GM23338 (cell line): ENCODE measurements around the gene HSPA12A. TPM values are rescaled to one million over a fixed set of nuclear protein-coding genes. Genes with fewer than 3 reads are reported as not detected.

Source experiments
- ATAC-seq: fragments of 200-7000 bp; cut with Tn5 transposase; 3 replicates; pipeline ENCODE4 v1.9.1; 2020
- DNase-seq: peaks from one replicate; pipeline ENCODE4 v3.0.0-alpha.2; 2015; ENCODE audit warnings: low spot score
- H2AFZ ChIP-seq: fragments of 200-600 bp; sonication (generic); 2 replicates; pipeline ENCODE4 v1.8.0; 2016; ENCODE audit warnings: antibody characterized with exemption, mild to moderate bottlenecking, moderate library complexity
- H3F3A ChIP-seq: fragments of 200-600 bp; sonication (generic); replicated peaks from 2 replicates; pipeline ENCODE4 v1.8.0; 2017; ENCODE audit warnings: antibody characterized with exemption, mixed run types, low read depth
- H3K27ac ChIP-seq: fragments of 200-600 bp; sonication (generic); 2 replicates; pipeline ENCODE4 v1.6.1; 2016; ENCODE audit warnings: low read depth
- H3K27me3 ChIP-seq: fragments of 200-600 bp; sonication (generic); 2 replicates; pipeline ENCODE4 v1.8.0; 2016; ENCODE audit warnings: mild to moderate bottlenecking, mixed run types, moderate library complexity; ENCODE audit not compliant: insufficient read depth
- H3K36me3 ChIP-seq: fragments of 200-600 bp; sonication (generic); 2 replicates; pipeline ENCODE4 v1.8.0; 2016; ENCODE audit warnings: mild to moderate bottlenecking; ENCODE audit not compliant: insufficient read depth
- H3K4me1 ChIP-seq: fragments of 200-600 bp; sonication (generic); 2 replicates; pipeline ENCODE4 v1.8.0; 2016; ENCODE audit warnings: mild to moderate bottlenecking, moderate library complexity; ENCODE audit not compliant: insufficient read depth
- H3K4me2 ChIP-seq: fragments of 200-600 bp; sonication (generic); 2 replicates; pipeline ENCODE4 v1.7.1; 2017; ENCODE audit warnings: mixed run types
- H3K4me3 ChIP-seq: fragments of 200-600 bp; sonication (generic); 2 replicates; pipeline ENCODE4 v1.6.1; 2016; ENCODE audit warnings: mixed run types
- H3K79me2 ChIP-seq: fragments of 200-600 bp; sonication (generic); replicated peaks from 2 replicates; pipeline ENCODE4 v1.8.0; 2017; ENCODE audit warnings: mild to moderate bottlenecking; ENCODE audit not compliant: insufficient read depth
- H3K9me2 ChIP-seq: fragments of 200-600 bp; sonication (generic); 2 replicates; pipeline ENCODE4 v1.8.0; 2017; ENCODE audit not compliant: insufficient read depth
- H4K20me1 ChIP-seq: fragments of 200-600 bp; sonication (generic); replicated peaks from 2 replicates; pipeline ENCODE4 v1.8.0; 2017; ENCODE audit warnings: mild to moderate bottlenecking; ENCODE audit not compliant: insufficient read depth
- H3K27ac Mint-ChIP-seq: 2 replicates; pipeline ENCODE4 v1.8.0; 2020; ENCODE audit warnings: inconsistent platforms, mild to moderate bottlenecking, moderate library complexity, mixed read lengths
- H3K27me3 Mint-ChIP-seq: 3 replicates; pipeline ENCODE4 v1.8.0; 2022; ENCODE audit warnings: low read depth, mild to moderate bottlenecking, moderate library complexity, mixed read lengths, inconsistent platforms; ENCODE audit not compliant: insufficient read depth, poor library complexity
- H3K36me3 Mint-ChIP-seq: 3 replicates; pipeline ENCODE4 v1.8.0; 2021; ENCODE audit warnings: low read depth, mild to moderate bottlenecking, inconsistent platforms, moderate library complexity, mixed read lengths
- H3K4me1 Mint-ChIP-seq: 3 replicates; pipeline ENCODE4 v1.8.0; 2020; ENCODE audit warnings: mild to moderate bottlenecking, inconsistent platforms, mixed read lengths
- H3K4me3 Mint-ChIP-seq: 3 replicates; pipeline ENCODE4 v1.8.0; 2021; ENCODE audit warnings: moderate library complexity, mild to moderate bottlenecking, inconsistent platforms, mixed read lengths
- H3K9me3 Mint-ChIP-seq: 3 replicates; pipeline ENCODE4 v1.8.0; 2020; ENCODE audit warnings: moderate library complexity, mild to moderate bottlenecking, inconsistent platforms, mixed read lengths
- CREB1 ChIP-seq: fragments of 250-450 bp; sonication (Bioruptor Pico); IDR thresholded peaks from 2 replicates; pipeline ENCODE4 v1.5.0; 2020; ENCODE audit warnings: low read depth, mild to moderate bottlenecking, moderate library complexity
- CTCF ChIP-seq, 2 experiments: fragments of 200-600 bp in 1 of 2; sonication (generic) in 1 of 2; conservative IDR thresholded peaks; 2 replicates each; pipeline versions ENCODE4 v1.5.1 to v1.6.1; 2016 to 2017; ENCODE audit warnings: antibody characterized with exemption in 2 of 2, low read depth in 2 of 2, mild to moderate bottlenecking in 2 of 2, moderate library complexity in 1 of 2
- ETS1 ChIP-seq: IDR thresholded peaks from 2 replicates; pipeline ENCODE4 v1.6.1; 2016; ENCODE audit warnings: antibody characterized with exemption
- EZH2 ChIP-seq: fragments of 200-600 bp; sonication (generic); IDR thresholded peaks from one replicate; pipeline ENCODE4 v1.8.0; 2017; ENCODE audit warnings: antibody characterized with exemption, mild to moderate bottlenecking, low read depth; ENCODE audit not compliant: unreplicated experiment
- EZH2phosphoT487 ChIP-seq: fragments of 200-600 bp; sonication (generic); IDR thresholded peaks from one replicate; pipeline ENCODE4 v1.8.1; 2018; ENCODE audit warnings: antibody characterized with exemption; ENCODE audit not compliant: unreplicated experiment
- POLR2AphosphoS5 ChIP-seq: IDR thresholded peaks from 2 replicates; pipeline ENCODE4 v1.6.1; 2016; ENCODE audit warnings: antibody characterized with exemption, low read depth
- REST ChIP-seq: IDR thresholded peaks from one replicate; pipeline ENCODE4 v1.6.1; 2018; ENCODE audit warnings: antibody characterized with exemption; ENCODE audit not compliant: unreplicated experiment
- STAT1 ChIP-seq: IDR thresholded peaks from one replicate; pipeline ENCODE4 v1.6.1; 2016; ENCODE audit warnings: antibody characterized with exemption; ENCODE audit not compliant: unreplicated experiment
- ZNF331 ChIP-seq: fragments of 250-450 bp; sonication (Bioruptor Pico); IDR thresholded peaks from 2 replicates; pipeline ENCODE4 v1.5.0; 2020; ENCODE audit warnings: low read depth, mild to moderate bottlenecking, moderate library complexity
- ZNF462 ChIP-seq: fragments of 250-450 bp; sonication (Bioruptor Pico); IDR thresholded peaks from 2 replicates; pipeline ENCODE4 v1.5.0; 2020; ENCODE audit warnings: mild to moderate bottlenecking, moderate library complexity
- polyA plus RNA-seq: library from polyadenylated mRNA; unstranded; fragments of >200 nt; fragmentation: Nextera tagmentation; extraction: Ambion mirVana; gene quantifications from 2 replicates; pipeline ENCODE4 v1.2.1, GENCODE V29; 2016
- total RNA-seq: library from RNA; depleted of rRNA; stranded (reverse); fragments of >200 nt; shearing (Covaris generic); gene quantifications from 2 replicates; pipeline ENCODE4 v1.2.3, GENCODE V29; 2014

HSPA12A gene
- total and polyA plus RNA-seq, 2 experiments from 2014 or later, result 4.4 to 6.3 TPM

GRCh38 chr10:116781370-116781884 is 39.1 kb upstream of the HSPA12A start:
- no peak for ATAC-seq
- no peak overlapping the region for H3K27ac Mint-ChIP-seq
- no peaks in the 10 kb centered on the region for H3K9me3 Mint-ChIP-seq

More at GRCh38 chr10:116781370-116781884, 39.1 kb upstream of the HSPA12A start:
- H3K4me1 Mint-ChIP-seq, result no peaks in the 10 kb centered on the region; the same call in 2 of the 3 replicates
- H3K36me3 Mint-ChIP-seq, result no peaks in the 10 kb centered on the region
- Histone ChIP-seq H3F3A (no peaks in the 10 kb centered on the region), H3K4me3 (no peak overlapping the region), H3K36me3 (no peaks in the 10 kb centered on the region), H4K20me1 (no peaks in the 10 kb centered on the region), H3K4me2 (no peak overlapping the region), H3K27ac (no peak overlapping the region), H3K79me2 (no peaks in the 10 kb centered on the region), H3K9me2 (no peaks in the 10 kb centered on the region), H2AFZ (no peak overlapping the region), H3K4me1 (no peaks in the 10 kb centered on the region), H3K27me3 (no peaks in the 10 kb centered on the region)
- TF ChIP-seq EZH2, result no peak
- no peak for TF ChIP-seq CREB1 (CRISPR knock-in tag)
- no peak for TF ChIP-seq ETS1
- no peak for TF ChIP-seq POLR2AphosphoS5
- TF ChIP-seq ZNF331 (CRISPR knock-in tag), result no peak
- TF ChIP-seq ZNF462, result no peak
- no peak for TF ChIP-seq REST
- TF ChIP-seq EZH2phosphoT487, result no peak
- TF ChIP-seq CTCF (conservative IDR thresholded peaks at IDR 0.05; ENCODE audit: low read depth in 2 of 2), result no peak
- TF ChIP-seq STAT1, result no peak
- DNase-seq, result no peak
- H3K27me3 Mint-ChIP-seq, result peaks cover 6% of the 10 kb centered on the region
- H3K4me3 Mint-ChIP-seq, result no peak overlapping the region
